Activated CD4-positive, alpha-beta memory T cell treated with anti-CD3 and anti-CD28 coated beads for 36 hours (primary cell): Measurements from ENCODE around the gene SLC4A3. TPM values are rescaled to one million over a fixed set of nuclear protein-coding genes. Genes with fewer than 3 reads are reported as not detected.

Source experiments
- CTCF ChIA-PET: fragments of 350-600 bp; sonication (Branson Sonifier 250); formaldehyde crosslinking; loops from one replicate; lab custom pipeline; 2021; ENCODE audit warnings: antibody characterized with exemption, inconsistent platforms; lab: Charles Lee
- POLR2A ChIA-PET: fragments of 350-600 bp; sonication (Branson Sonifier 250); formaldehyde crosslinking; loops from one replicate; lab custom pipeline; 2021; ENCODE audit warnings: antibody characterized with exemption; lab: Charles Lee
- DNase-seq: peaks from one replicate; pipeline ENCODE4 v3.0.0-alpha.2; 2020
- H3K27ac Mint-ChIP-seq: one replicate; pipeline ENCODE4 v1.8.0; 2021; ENCODE audit warnings: mixed read lengths
- H3K27me3 Mint-ChIP-seq: one replicate; pipeline ENCODE4 v1.8.0; 2021; ENCODE audit warnings: mixed read lengths
- H3K36me3 Mint-ChIP-seq: one replicate; pipeline ENCODE4 v1.8.0; 2021; ENCODE audit warnings: mixed read lengths
- H3K4me1 Mint-ChIP-seq: one replicate; pipeline ENCODE4 v1.8.0; 2021; ENCODE audit warnings: low read depth, mixed read lengths
- H3K4me3 Mint-ChIP-seq: one replicate; pipeline ENCODE4 v1.8.0; 2021; ENCODE audit warnings: mild to moderate bottlenecking, mixed read lengths
- H3K9me3 Mint-ChIP-seq: one replicate; pipeline ENCODE4 v1.8.0; 2021; ENCODE audit warnings: mixed read lengths
- intact Hi-C: fragments of 100-400 bp; cut with micrococcal nuclease; formaldehyde crosslinking; loops from one replicate; pipeline ENCODE4 v1.15.1; 2023
- total RNA-seq, 2 experiments: library from RNA; stranded (reverse); gene quantifications; one replicate each; pipeline ENCODE4 v1.2.3, GENCODE V29; 2021

Gene SLC4A3
- total RNA-seq, 2 experiments from 2014 or later, result not detected

DNA sequence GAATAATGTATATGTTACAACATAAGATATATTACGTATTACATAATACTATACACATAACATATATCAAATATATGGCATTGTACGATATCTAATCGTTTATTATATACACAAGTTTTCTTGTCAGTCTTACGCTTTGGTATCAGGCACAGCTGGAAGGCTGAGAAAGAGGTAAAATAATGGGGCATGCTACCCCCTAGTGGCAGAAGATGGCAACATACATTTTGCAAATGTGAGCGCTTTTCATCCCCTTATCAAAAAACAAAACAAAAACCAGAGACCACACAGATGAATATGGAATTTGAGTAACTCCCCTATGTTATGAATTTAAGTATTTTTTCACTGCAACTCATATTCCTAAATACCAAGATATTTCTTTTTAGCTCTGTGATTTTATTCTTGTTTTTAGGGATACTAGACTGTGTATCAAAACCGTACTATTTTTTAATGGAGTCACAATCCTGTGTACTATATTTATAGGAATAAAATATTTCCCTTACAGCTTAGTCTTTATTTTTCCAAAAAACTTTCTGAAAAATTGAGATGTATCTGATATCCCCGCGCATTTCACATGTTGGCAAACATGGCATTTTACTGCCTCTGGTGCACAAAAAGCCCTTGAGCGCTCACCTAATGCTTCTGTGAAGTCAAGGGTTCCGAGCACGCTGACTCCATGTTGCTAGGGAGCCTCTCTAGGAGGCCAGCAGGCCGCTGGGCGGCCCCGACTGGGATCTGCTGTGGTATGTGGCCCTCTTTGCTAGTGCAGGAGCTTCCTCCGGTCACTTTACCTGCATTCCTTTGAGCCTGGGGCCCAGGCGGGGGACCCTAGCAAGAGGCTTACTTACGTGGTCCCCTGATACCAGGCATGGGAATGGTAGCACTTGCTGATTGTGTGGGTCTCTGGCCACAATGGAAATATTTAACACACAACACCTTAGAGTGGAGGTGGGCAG, 62.5 kb downstream of the SLC4A3 start:
- Mint-ChIP-seq H3K4me3 (no peak overlapping the region), H3K27ac (no peak overlapping the region), H3K27me3 (peaks cover 35% of the 10 kb centered on the region), H3K36me3 (no peaks in the 10 kb centered on the region), H3K4me1 (peaks cover 16% of the 10 kb centered on the region), H3K9me3 (no peaks in the 10 kb centered on the region)
- peak; percentile 52 for DNase-seq
- ChIA-PET CTCF (interaction anchor here (0.8 to 2.1 kb wide), 16 partner anchors 9 to 194 kb away, joined by 3 to 13 read pairs (median 5); partner anchors contain the start of genes CHPF, STK11IP and TMEM198), POLR2A (no interaction called here)
- intact Hi-C loops, result loop anchor here (1.0 to 5.0 kb wide), 3 partner anchors 48 to 149 kb away; partner anchors contain the start of gene STK11IP

DNA sequence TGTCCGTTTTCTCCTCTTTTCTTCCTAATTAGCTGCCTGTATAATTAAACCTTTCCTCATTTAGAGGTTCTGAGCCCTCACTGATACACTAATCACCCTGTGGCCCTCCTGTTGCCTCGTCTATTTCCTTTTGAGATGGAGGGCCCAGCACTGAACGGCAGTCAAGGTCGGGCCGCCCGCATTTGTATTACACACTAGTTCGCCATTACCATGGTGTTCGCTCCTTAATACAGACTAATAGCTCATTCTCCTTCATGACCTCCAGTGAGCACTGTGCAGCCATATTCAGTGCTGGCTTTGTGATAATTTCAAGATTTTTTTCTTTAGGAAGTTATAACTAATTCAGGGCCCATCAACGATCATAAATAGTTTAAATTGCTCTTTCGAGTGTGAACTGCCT, 64.1 kb downstream of the SLC4A3 start:
- Mint-ChIP-seq H3K36me3 (no peaks in the 10 kb centered on the region), H3K9me3 (no peaks in the 10 kb centered on the region), H3K27me3 (peaks cover 29% of the 10 kb centered on the region), H3K27ac (no peak overlapping the region), H3K4me1 (peaks cover 6% of the 10 kb centered on the region), H3K4me3 (no peak overlapping the region)
- ChIA-PET POLR2A (no interaction called here), CTCF (interaction anchor here (1.2 kb wide), 2 partner anchors 149 to 150 kb away, joined by 3 read pairs; no protein-coding TSS in a partner anchor)
- intact Hi-C loops, result no loop called here
- no peak for DNase-seq

Other genes starting within 250 kb of the SLC4A3 start
- gene DNPEP, start 239.7 kb upstream of the SLC4A3 start, total RNA-seq, result 10 to 100 TPM; 71.6 to 74.2 TPM
- gene DES, start 209.3 kb upstream of the SLC4A3 start, total RNA-seq, result not detected
- gene SPEG, start 192.8 kb upstream of the SLC4A3 start, total RNA-seq, result 1 to 10 TPM; 1.1 to 1.7 TPM
- gene GMPPA, start 128.7 kb upstream of the SLC4A3 start, total RNA-seq, result 10 to 100 TPM; 37.1 to 37.4 TPM
- under 1 TPM in 1 of 2 experiments, not detected in 1; 0.07 TPM for gene ASIC4, start 113.1 kb upstream of the SLC4A3 start, total RNA-seq
- 10 to 100 TPM; 19.9 to 21.0 TPM for gene CHPF, start 83.8 kb upstream of the SLC4A3 start, total RNA-seq
- gene TMEM198, start 83.6 kb upstream of the SLC4A3 start, total RNA-seq, result 1 to 10 TPM; 2.6 to 4.4 TPM
- gene OBSL1, start 56.1 kb upstream of the SLC4A3 start, total RNA-seq, result under 1 TPM; 0.83 to 0.94 TPM
- not detected for gene INHA, start 55.3 kb upstream of the SLC4A3 start, total RNA-seq
- 10 to 100 TPM; 28.7 to 28.9 TPM for gene STK11IP, start 29.8 kb upstream of the SLC4A3 start, total RNA-seq